Cerebellar nuclear complex (tissue), 1 donor: ENCODE results near the gene NSF.
"Not testable (repeated sequence)": the region's sequence is repeated elsewhere in the genome, so short reads cannot be mapped to it uniquely, and the experiment has no call there.

ENCODE experiments used
- DNase-seq, 2 experiments: peaks; one replicate each; lab custom pipeline; 2025; lab: John Stamatoyannopoulos, UW

NSF gene

GRCh38 chr17:46590157-46591146, at the start of gene NSF:
Gene NSF, plus strand, starts transcription at chr17:46590669. Its CDS starts 107 bp downstream, at chr17:46590776.
- DNase-seq = not testable (repeated sequence)

- not testable (repeated sequence) for DNase-seq
Observed at GRCh38 chr17:46548607-46549006, 41.9 kb upstream of the NSF start.

DNA sequence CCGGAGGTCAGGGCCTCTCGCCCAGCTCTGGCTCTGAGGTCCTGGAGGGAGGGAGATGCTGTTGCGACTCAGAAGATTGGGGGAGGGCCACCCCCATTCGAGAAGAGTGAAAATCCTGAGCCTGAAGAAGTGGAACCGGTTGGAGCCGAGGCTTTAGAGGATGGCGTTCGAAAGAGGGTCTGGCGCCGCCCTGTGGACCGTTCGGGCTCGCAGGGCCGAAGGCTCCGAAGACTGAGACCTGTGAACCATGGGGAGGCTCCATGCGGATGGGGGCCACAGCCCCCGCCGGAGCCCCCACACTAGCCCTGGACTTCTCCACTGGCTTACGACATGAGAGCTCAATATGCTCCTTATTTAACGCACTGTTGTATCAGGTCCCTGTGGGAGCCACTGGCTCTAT, 31.3 kb upstream of the NSF start:
- not testable (repeated sequence) for DNase-seq

DNA sequence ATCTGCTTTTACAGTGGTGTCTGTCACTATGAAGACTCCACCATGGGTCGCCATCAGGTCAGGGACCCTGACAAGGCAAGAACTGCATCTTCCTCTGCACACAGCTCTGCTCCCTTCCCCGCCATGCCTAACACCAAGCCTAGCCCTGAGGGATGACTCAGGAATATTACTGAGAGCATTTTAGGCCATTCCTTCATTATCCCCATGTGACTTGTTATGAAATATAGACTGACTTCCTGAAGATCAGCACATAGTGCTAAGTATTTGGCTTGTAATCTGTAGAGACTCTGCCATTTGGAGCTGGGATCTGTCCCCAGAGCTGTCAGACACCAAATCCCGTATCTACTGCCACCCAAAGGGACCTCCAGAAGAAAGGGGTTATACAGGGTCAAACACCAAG, 30.4 kb upstream of the NSF start:
- DNase-seq = not testable (repeated sequence)

GRCh38 chr17:46566284-46566683, 24.2 kb upstream of the NSF start:
- DNase-seq = not testable (repeated sequence)

- DNase-seq = not testable (repeated sequence)
Observed at GRCh38 chr17:46566980-46567379, 23.5 kb upstream of the NSF start.

DNA sequence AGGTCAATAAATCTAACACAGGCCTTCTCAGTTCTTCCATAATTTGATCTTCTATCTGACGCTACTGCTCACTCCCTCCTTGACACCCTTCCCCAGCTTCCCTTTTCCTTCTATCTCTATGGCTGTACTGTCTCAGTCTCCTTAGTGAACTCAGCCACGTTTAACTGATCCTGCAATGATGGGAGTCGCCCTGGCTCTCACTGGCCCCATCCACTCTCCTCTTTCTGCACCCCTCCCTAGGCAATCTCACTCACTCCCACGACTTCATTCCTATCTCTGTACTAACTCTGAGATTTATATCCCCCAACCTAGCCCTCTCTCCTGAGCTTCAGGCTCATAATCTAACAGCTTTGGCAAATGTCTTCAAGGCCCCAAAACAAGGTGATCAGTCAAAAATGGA, 18.7 kb upstream of the NSF start:
- DNase-seq = not testable (repeated sequence)

DNA sequence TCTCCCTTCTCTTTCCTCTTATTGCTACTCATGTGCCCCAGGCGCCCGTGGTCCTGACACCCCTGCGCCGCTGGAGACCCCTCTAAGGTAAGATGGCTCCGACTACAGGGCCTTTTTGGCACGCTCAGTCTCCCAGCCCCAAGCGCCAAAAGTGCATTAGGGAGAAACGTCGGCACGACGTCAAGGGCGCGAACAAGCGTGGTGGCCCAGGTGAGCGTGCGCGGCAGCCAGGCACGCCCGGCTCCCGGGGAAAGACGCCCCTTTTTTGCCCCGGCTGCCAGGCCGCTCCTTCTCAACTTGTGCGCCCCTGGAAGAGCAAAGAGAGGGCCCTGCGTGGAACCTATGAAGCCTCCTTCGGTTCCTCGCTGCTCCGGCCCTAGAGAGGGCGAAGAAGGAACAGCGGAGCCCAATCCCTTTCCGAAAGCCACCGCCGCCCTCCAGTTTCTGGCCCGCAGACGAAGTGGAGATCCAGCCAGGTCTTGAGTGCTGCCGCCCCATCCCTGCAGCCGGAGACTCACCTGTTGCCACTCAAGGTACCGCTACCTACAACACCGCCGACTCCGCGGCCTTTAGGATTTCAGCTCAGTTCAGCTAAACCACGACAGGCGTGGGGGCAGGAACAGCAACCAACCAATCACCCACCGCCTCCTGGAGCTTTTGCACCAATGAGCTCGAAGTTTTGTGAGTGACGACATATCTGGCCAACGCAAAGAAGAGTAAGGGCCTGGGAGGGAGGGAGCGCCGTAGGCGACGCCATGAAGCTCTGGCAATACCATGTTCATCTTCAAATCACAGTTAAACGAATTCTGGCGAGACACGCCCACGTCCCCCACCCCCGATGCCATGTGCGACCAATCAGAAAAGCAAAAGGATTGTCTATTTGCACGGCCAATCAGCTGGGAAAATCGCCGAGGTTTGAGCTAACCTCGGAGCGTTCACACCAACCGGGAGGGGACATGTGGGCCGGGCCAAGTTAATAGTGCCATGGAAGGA, 11.1 kb upstream of the NSF start, which contains the start of gene ARL17A:
TSS of gene ARL17A (minus strand) at position 609 of the 993 bp plus-strand sequence. CDS start 3,369 bp downstream, outside the sequence.
- not testable (repeated sequence) for DNase-seq

- not testable (repeated sequence) for DNase-seq
Observed at GRCh38 chr17:46580082-46580481, 10.4 kb upstream of the NSF start.

GRCh38 chr17:46585444-46585843, 5.0 kb upstream of the NSF start:
- not testable (repeated sequence) for DNase-seq

GRCh38 chr17:46591332-46591731, 863 bp downstream of the NSF start:
- DNase-seq = not testable (repeated sequence)

- not testable (repeated sequence) for DNase-seq
Observed at GRCh38 chr17:46598344-46598931, 8.0 kb downstream of the NSF start.

- not testable (repeated sequence) for DNase-seq
Observed at GRCh38 chr17:46600767-46601166, 10.3 kb downstream of the NSF start.

DNA sequence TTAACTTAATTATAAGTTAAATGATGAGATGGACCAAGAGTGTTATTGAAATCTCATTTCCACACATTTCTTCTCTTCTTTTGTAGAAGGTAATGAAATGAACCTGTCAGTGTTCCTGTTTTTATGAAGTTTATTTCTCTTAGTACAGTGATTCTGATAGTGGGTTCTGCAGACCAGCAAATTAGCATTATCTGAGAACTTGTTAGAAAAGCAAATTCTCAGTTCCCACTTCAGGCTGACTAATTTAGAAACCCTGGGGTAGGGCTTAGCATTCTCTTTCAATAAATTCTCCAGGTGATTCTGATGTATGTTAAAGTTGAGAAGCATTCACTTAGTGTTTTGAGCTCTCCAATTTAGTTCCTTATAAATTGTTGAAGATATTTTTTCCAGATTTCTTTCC, 12.7 kb downstream of the NSF start:
- DNase-seq = not testable (repeated sequence)

- not testable (repeated sequence) for DNase-seq
Observed at GRCh38 chr17:46611304-46611703, 20.8 kb downstream of the NSF start.

DNA sequence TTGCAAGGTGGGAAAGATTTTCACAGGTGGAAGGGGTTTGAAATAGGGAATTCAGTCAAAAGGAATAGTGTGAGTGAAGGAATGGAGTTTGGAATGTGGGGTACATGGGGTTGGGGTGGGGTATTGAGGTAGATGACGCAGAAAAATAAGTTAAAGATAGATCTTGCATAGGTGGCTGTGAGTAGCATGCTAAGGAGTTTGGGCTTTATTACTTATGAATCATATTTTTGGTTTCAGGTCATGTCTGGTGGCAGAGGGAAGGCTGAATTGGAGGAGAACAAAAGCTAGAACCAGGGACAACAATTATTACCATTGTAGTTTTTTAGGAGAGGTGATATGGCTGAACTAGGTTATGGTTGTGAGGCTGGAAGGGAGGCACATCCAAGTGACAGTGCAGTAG, 23.4 kb downstream of the NSF start:
- not testable (repeated sequence) for DNase-seq

DNA sequence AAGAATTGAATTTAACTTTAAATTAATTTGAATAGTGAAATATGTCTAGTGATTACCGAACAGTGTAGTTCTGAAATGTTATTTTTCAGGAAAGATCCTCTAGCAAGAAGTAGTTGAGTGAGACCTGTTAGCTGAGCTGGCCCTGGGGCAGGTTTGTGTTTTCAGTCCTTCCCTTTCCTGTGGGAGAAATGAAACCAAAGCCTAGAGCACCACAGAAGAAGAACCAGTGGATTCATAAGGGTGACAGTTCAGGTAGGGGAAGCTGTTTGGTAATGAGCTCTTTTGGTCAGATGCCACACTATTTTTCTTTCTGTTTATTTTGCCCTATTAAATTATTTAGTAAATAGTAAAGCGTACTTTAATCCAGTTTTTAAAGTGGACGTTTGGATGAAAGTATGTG, 26.7 kb downstream of the NSF start:
- DNase-seq = not testable (repeated sequence)

DNA sequence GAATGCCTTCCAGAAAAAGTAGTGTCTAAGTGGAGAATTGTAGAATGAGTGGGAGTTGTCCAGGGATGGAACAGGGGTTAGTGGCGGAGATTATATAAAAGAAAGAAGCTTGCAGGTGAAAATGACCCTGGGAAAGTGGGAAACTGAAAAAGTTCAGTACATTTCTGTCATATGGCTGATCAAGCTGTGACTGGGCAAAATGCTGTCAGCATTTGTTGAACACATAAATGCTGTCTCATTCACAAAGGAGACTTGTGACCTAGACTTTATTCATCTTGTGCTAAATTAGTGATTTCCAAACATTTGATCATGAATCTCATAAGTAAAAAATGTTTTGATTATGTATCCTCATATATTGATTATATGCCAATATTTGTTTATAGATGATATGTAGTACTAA, 28.5 kb downstream of the NSF start:
- DNase-seq = not testable (repeated sequence)

DNA sequence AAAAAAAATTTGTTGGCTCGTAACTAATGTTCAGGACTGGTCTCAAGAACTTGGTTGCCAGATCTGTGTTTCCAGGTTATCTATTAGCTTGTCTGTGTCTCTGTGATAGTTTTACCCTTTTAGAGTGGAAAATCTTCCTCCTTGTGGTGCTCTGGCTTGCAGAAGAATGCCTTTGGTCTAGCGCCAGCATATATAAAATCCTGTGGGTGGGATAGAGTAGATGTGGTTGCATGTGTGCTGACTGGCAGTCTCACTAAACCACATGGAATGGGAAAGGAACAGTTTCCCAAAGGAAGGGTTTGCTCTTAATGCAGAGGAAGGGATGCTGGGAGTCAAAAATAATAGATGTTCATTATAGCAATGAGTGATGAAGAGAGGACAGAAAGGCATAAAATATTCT, 33.3 kb downstream of the NSF start:
- DNase-seq = not testable (repeated sequence)

DNA sequence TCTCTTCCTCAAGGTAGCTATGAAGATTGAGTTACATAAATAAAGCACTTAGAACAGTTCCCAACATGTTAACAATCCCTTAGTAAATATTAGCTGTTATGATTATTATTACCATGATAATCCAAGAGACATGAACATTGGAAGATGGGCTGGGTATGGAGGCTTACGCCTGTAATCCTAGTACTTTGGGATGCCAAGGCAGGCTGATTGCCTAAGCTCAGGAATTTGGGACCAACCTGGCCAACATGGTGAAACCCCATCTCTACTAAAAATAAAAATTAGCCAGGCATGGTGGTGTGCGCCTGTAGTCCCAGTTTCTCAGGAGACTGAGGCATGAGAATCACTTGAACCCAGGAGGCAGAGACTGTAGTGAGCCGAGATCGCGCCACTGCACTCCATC, 34.3 kb downstream of the NSF start:
- DNase-seq = not testable (repeated sequence)

GRCh38 chr17:46627452-46627851, 37.0 kb downstream of the NSF start:
- DNase-seq = not testable (repeated sequence)
